Stomach (tissue), 9 donors: Measurements from ENCODE around the gene ATR. TPM values are rescaled to one million over a fixed set of nuclear protein-coding genes. Genes with fewer than 3 reads are reported as not detected.

Experiments
- DNase-seq, 2 donors: peaks; one replicate each; pipeline versions ENCODE4 v3.0.0 to v3.0.0-alpha.2; 2013 to 2019
- H3K27ac ChIP-seq, 5 donors: fragments of 200-600 bp in 4 of 5; sonication (generic) in 4 of 5; one replicate each; pipeline ENCODE4 v1.5.1; 2013 to 2019; ENCODE audit warnings: mild to moderate bottlenecking in 1 of 5, moderate library complexity in 1 of 5
- H3K27me3 ChIP-seq, 3 donors: fragments of 200-600 bp; sonication (generic); one replicate each; pipeline ENCODE4 v1.5.1; 2017 to 2019; ENCODE audit warnings: mixed run types in 1 of 3
- H3K36me3 ChIP-seq, 4 donors: fragments of 200-600 bp; sonication (generic); 1 replicate in 3 of 4; 2 replicates in 1 of 4; pipeline ENCODE4 v1.5.1; 2016 to 2019
- H3K4me1 ChIP-seq, 4 donors: fragments of 200-600 bp; sonication (generic); one replicate each; pipeline ENCODE4 v1.5.1; 2016 to 2019
- H3K4me3 ChIP-seq, 4 donors: fragments of 200-600 bp; sonication (generic) in 3 of 4; one replicate each; pipeline ENCODE4 v1.5.1; 2016 to 2019; ENCODE audit warnings: mild to moderate bottlenecking in 1 of 4
- H3K9me3 ChIP-seq, 4 donors: fragments of 200-600 bp; sonication (generic); one replicate each; pipeline ENCODE4 v1.5.1; 2016 to 2019
- CTCF ChIP-seq, 7 experiments: fragments of 450-650 bp in 4 of 7; fragments of 200-600 bp in 3 of 7; sonication (generic) in 3 of 7; IDR thresholded peaks; one replicate each; pipeline ENCODE4 v1.5.1; 2016 to 2019; ENCODE audit warnings: antibody characterized with exemption in 7 of 7, control low read depth in 2 of 7, mild to moderate bottlenecking in 1 of 7
- EP300 ChIP-seq: sonication (generic); formaldehyde crosslinking; IDR thresholded peaks from one replicate; pipeline ENCODE4 v1.6.1; 2017; ENCODE audit warnings: antibody characterized with exemption
- POLR2A ChIP-seq, 4 donors: fragments of 450-650 bp; IDR thresholded peaks; one replicate each; pipeline ENCODE4 v1.6.1; 2016; ENCODE audit warnings: antibody characterized with exemption in 4 of 4, control low read depth in 2 of 4, mild to moderate bottlenecking in 1 of 4, moderate library complexity in 1 of 4
- POLR2AphosphoS5 ChIP-seq, 3 donors: sonication (generic); formaldehyde crosslinking; IDR thresholded peaks; one replicate each; pipeline ENCODE4 v1.6.1; 2016; ENCODE audit warnings: antibody characterized with exemption in 3 of 3
- WGBS, 5 donors: extraction: QIAGEN DNeasy Blood & Tissue Kit in 3 of 5; methylation state at CpG; one replicate each; pipeline versions ENCODE4 v1.1.5 to v1.1.7; 2013 to 2018; 5-methylcytosine and 5-hydroxymethylcytosine counted together
- intact Hi-C: fragments of 100-400 bp; cut with DNase I; formaldehyde crosslinking; loops from one replicate; pipeline ENCODE4 v1.15.1; 2023; ENCODE audit warnings: low total_unique reads
- polyA plus RNA-seq, 3 donors: library from polyadenylated mRNA; stranded (reverse); fragments of 200-250 nt; gene quantifications; one replicate each; pipeline ENCODE4 v1.2.3, GENCODE V29; 2013
- total RNA-seq, 5 donors: library from RNA; depleted of rRNA; stranded (reverse); fragments of >200 nt; gene quantifications; one replicate each; pipeline versions ENCODE4 v1.1.0 to v1.2.3, GENCODE V29; 2014 to 2016
- donor health status: healthy with polysubstance abuse.
- donor health status: Bipolar disorder and iron deficiency.
- donor health status: healthy.

ATR gene
- total and polyA plus RNA-seq, 8 donors, result 6.0 to 51.0 (median 14.5) TPM

GRCh38 chr3:142613491-142613890 is 35.0 kb upstream of the ATR start:
- Histone ChIP-seq H3K9me3 (no peaks in the 10 kb centered on the region), H3K4me1 (peaks cover 0 to 20% (median 1%) of the 10 kb centered on the region in 4 donors), H3K4me3 (no peak overlapping the region), H3K27me3 (no peaks in the 10 kb centered on the region), H3K36me3 (no peaks in the 10 kb centered on the region), H3K27ac (no peak overlapping the region)
- TF ChIP-seq EP300, result no peak
- no peak for TF ChIP-seq CTCF (IDR thresholded peaks at IDR 0.05)
- no peak for TF ChIP-seq POLR2AphosphoS5 (IDR thresholded peaks at IDR 0.05)
- no peak for TF ChIP-seq POLR2A (IDR thresholded peaks at IDR 0.05)
- WGBS, 5 donors, result 56 to 78% (median 62%) methylated on average over 1 of the region's 1 CpG
- intact Hi-C loops, result no loop called here
- DNase-seq, result no peak

GRCh38 chr3:142611206-142611605 is 32.7 kb upstream of the ATR start:
- H3K27ac ChIP-seq, result no peak overlapping the region
- DNase-seq, result no peak
- 94 to 100% (median 100%) methylated on average over 1 of the region's 1 CpG for WGBS, 5 donors
- no peaks in the 10 kb centered on the region for H3K27me3 ChIP-seq
- peaks cover 0 to 7% (median 0%) of the 10 kb centered on the region in 4 donors for H3K4me1 ChIP-seq
- no peaks in the 10 kb centered on the region for H3K9me3 ChIP-seq
- H3K4me3 ChIP-seq, result no peak overlapping the region
- no peaks in the 10 kb centered on the region for H3K36me3 ChIP-seq
- intact Hi-C loops, result no loop called here
- TF ChIP-seq POLR2A (IDR thresholded peaks at IDR 0.05) (no peak), EP300 (no peak), CTCF (IDR thresholded peaks at IDR 0.05) (no peak), POLR2AphosphoS5 (IDR thresholded peaks at IDR 0.05) (no peak)

GRCh38 chr3:142609136-142609535 is 30.6 kb upstream of the ATR start:
- H3K4me1 ChIP-seq, result peaks cover 0 to 7% (median 0%) of the 10 kb centered on the region in 4 donors
- WGBS, 5 donors, result 80 to 88% (median 88%) methylated on average over 1 of the region's 1 CpG

GRCh38 chr3:142608631-142609030 is 30.1 kb upstream of the ATR start:
- Histone ChIP-seq H3K27ac (no peak overlapping the region), H3K9me3 (no peaks in the 10 kb centered on the region), H3K36me3 (no peaks in the 10 kb centered on the region), H3K4me1 (peaks cover 0 to 6% (median 0%) of the 10 kb centered on the region in 4 donors), H3K4me3 (no peak overlapping the region), H3K27me3 (no peaks in the 10 kb centered on the region)
- TF ChIP-seq POLR2AphosphoS5 (IDR thresholded peaks at IDR 0.05), result no peak
- TF ChIP-seq EP300, result no peak
- TF ChIP-seq CTCF (IDR thresholded peaks at IDR 0.05), result no peak
- no peak for TF ChIP-seq POLR2A (IDR thresholded peaks at IDR 0.05)
- DNase-seq, result no peak
- 58 to 88% (median 67%) methylated on average over 1 of the region's 1 CpG for WGBS, 5 donors
- intact Hi-C loops, result no loop called here

More at GRCh38 chr3:142609136-142609535, 30.6 kb upstream of the ATR start:
- no peak for DNase-seq
- TF ChIP-seq POLR2A (IDR thresholded peaks at IDR 0.05) (no peak), CTCF (IDR thresholded peaks at IDR 0.05) (no peak), EP300 (no peak), POLR2AphosphoS5 (IDR thresholded peaks at IDR 0.05) (no peak)
- Histone ChIP-seq H3K4me3 (no peak overlapping the region), H3K27me3 (no peaks in the 10 kb centered on the region), H3K9me3 (no peaks in the 10 kb centered on the region), H3K36me3 (no peaks in the 10 kb centered on the region), H3K27ac (no peak overlapping the region)
- intact Hi-C loops, result no loop called here
